SK-N-SH treated with all-trans-retinoic acid at 6 μM for 48 hours (cell line): Measurements from ENCODE around the gene F2.

Source experiments
- ATAC-seq: fragments of 200-7000 bp; cut with Tn5 transposase; 3 replicates; pipeline ENCODE4 v1.9.1; 2020; ENCODE audit warnings: mild to moderate bottlenecking, moderate library complexity
- BACH2 ChIP-seq: fragments of 250-450 bp; sonication (Bioruptor Pico); IDR thresholded peaks from 2 replicates; pipeline ENCODE4 v1.9.0; 2021; ENCODE audit warnings: mild to moderate bottlenecking, borderline replicate concordance
- ESRRG ChIP-seq: fragments of 250-450 bp; sonication (Bioruptor Pico); IDR thresholded peaks from 2 replicates; pipeline ENCODE4 v1.6.1; 2021; ENCODE audit warnings: mild to moderate bottlenecking
- ISL1 ChIP-seq: fragments of 250-450 bp; sonication (Bioruptor Pico); IDR thresholded peaks from 2 replicates; pipeline ENCODE4 v2.1.2; 2022; ENCODE audit warnings: mild to moderate bottlenecking, moderate library complexity
- OSR1 ChIP-seq: fragments of 250-450 bp; sonication (Bioruptor Pico); IDR thresholded peaks from 2 replicates; pipeline ENCODE4 v1.8.0; 2022; ENCODE audit warnings: moderate library complexity, mild to moderate bottlenecking, inconsistent platforms
- SNAI2 ChIP-seq: fragments of 250-450 bp; sonication (Bioruptor Pico); IDR thresholded peaks from 2 replicates; pipeline ENCODE4 v1.5.0; 2020; ENCODE audit warnings: mild to moderate bottlenecking, moderate library complexity
- TOX ChIP-seq: fragments of 250-450 bp; sonication (Bioruptor Pico); IDR thresholded peaks from 2 replicates; pipeline ENCODE4 v1.8.0; 2021; ENCODE audit warnings: mild to moderate bottlenecking, moderate library complexity, borderline replicate concordance
- ZC3H10 ChIP-seq: fragments of 250-450 bp; sonication (Bioruptor Pico); IDR thresholded peaks from 2 replicates; pipeline ENCODE4 v1.5.1; 2021; ENCODE audit warnings: mild to moderate bottlenecking, moderate library complexity
- ZNF565 ChIP-seq: fragments of 450-650 bp; formaldehyde crosslinking; conservative IDR thresholded peaks from 2 replicates; pipeline ENCODE4 v1.5.0; 2020; ENCODE audit warnings: low read depth, mild to moderate bottlenecking, moderate library complexity
- TF ChIP-seq, protein P1 (sequence below): fragments of 250-450 bp; sonication (Bioruptor Pico); IDR thresholded peaks from 2 replicates; pipeline ENCODE4 v1.8.0; 2020; ENCODE audit warnings: mild to moderate bottlenecking, moderate library complexity, borderline replicate concordance
- TF ChIP-seq, protein P2 (sequence below): fragments of 250-450 bp; sonication (Bioruptor Pico); IDR thresholded peaks from 2 replicates; pipeline ENCODE4 v1.5.0; 2020; ENCODE audit warnings: mild to moderate bottlenecking, moderate library complexity
- TF ChIP-seq, protein P3 (sequence below): fragments of 250-450 bp; sonication (Bioruptor Pico); IDR thresholded peaks from 2 replicates; pipeline ENCODE4 v1.5.1; 2020; ENCODE audit warnings: low read depth, mild to moderate bottlenecking, moderate library complexity
- TF ChIP-seq, protein P4 (sequence below): fragments of 250-450 bp; sonication (Bioruptor Pico); IDR thresholded peaks from 2 replicates; pipeline ENCODE4 v1.8.0; 2021; ENCODE audit warnings: low read depth, mild to moderate bottlenecking, moderate library complexity, borderline replicate concordance
- TF ChIP-seq, protein P5 (sequence below): fragments of 250-450 bp; sonication (Bioruptor Pico); IDR thresholded peaks from 2 replicates; pipeline ENCODE4 v1.5.1; 2021; ENCODE audit warnings: mild to moderate bottlenecking, moderate library complexity

Gene F2

DNA sequence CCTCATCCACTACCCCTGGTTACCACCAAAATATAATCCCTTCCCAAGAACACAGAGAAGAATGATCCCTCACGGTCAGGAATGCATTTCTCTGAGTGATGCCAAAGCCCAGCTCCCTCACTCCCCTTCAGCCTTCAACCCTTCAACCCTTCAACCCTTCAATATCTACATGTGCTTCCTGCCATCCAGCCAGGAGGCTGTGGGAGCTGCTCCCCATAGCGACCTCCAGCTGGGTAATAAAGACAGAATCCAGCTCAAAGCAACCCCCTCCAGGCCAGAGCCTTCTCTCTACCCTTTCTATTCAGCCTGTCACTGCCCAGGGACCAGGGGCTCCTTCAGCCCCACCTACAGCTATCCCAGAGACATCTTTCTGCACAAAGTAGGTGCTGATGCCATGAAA is 21.3 kb upstream of the F2 start:
- TF ChIP-seq, protein P1, sequence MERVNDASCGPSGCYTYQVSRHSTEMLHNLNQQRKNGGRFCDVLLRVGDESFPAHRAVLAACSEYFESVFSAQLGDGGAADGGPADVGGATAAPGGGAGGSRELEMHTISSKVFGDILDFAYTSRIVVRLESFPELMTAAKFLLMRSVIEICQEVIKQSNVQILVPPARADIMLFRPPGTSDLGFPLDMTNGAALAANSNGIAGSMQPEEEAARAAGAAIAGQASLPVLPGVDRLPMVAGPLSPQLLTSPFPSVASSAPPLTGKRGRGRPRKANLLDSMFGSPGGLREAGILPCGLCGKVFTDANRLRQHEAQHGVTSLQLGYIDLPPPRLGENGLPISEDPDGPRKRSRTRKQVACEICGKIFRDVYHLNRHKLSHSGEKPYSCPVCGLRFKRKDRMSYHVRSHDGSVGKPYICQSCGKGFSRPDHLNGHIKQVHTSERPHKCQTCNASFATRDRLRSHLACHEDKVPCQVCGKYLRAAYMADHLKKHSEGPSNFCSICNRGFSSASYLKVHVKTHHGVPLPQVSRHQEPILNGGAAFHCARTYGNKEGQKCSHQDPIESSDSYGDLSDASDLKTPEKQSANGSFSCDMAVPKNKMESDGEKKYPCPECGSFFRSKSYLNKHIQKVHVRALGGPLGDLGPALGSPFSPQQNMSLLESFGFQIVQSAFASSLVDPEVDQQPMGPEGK (CRISPR knock-in tag), result no peak
- TF ChIP-seq TOX (no peak), ZC3H10 (CRISPR knock-in tag) (no peak), SNAI2 (no peak), OSR1 (no peak), BACH2 (CRISPR knock-in tag) (no peak), ZNF565 (CRISPR knock-in tag) (no peak)
- TF ChIP-seq, protein P2, sequence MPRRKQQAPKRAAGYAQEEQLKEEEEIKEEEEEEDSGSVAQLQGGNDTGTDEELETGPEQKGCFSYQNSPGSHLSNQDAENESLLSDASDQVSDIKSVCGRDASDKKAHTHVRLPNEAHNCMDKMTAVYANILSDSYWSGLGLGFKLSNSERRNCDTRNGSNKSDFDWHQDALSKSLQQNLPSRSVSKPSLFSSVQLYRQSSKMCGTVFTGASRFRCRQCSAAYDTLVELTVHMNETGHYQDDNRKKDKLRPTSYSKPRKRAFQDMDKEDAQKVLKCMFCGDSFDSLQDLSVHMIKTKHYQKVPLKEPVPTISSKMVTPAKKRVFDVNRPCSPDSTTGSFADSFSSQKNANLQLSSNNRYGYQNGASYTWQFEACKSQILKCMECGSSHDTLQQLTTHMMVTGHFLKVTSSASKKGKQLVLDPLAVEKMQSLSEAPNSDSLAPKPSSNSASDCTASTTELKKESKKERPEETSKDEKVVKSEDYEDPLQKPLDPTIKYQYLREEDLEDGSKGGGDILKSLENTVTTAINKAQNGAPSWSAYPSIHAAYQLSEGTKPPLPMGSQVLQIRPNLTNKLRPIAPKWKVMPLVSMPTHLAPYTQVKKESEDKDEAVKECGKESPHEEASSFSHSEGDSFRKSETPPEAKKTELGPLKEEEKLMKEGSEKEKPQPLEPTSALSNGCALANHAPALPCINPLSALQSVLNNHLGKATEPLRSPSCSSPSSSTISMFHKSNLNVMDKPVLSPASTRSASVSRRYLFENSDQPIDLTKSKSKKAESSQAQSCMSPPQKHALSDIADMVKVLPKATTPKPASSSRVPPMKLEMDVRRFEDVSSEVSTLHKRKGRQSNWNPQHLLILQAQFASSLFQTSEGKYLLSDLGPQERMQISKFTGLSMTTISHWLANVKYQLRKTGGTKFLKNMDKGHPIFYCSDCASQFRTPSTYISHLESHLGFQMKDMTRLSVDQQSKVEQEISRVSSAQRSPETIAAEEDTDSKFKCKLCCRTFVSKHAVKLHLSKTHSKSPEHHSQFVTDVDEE, result no peak
- TF ChIP-seq, protein P3, sequence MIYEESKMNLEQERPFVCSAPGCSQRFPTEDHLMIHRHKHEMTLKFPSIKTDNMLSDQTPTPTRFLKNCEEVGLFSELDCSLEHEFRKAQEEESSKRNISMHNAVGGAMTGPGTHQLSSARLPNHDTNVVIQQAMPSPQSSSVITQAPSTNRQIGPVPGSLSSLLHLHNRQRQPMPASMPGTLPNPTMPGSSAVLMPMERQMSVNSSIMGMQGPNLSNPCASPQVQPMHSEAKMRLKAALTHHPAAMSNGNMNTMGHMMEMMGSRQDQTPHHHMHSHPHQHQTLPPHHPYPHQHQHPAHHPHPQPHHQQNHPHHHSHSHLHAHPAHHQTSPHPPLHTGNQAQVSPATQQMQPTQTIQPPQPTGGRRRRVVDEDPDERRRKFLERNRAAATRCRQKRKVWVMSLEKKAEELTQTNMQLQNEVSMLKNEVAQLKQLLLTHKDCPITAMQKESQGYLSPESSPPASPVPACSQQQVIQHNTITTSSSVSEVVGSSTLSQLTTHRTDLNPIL (CRISPR knock-in tag), result no peak
- no peak for ATAC-seq

DNA sequence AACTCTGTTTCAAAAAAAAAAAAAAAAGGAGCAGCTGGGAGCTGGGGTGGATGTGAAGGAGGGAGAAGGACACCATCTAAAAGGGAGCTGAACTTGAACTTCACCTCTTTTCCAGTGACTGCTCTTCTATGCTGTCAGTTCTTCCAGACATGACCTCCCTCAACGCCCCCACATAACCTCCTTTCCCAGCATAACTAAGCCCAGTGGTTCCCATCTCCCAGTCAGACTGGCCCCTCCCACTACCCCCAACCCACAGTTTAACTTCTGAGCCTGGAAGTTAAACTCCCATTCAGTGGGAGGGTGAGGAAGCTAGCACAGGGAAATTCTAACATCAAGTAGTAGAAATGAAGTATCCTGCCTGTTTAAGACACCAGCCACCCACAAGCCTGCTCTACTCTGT is 20.4 kb upstream of the F2 start:
- no peak for ATAC-seq
- no peak for TF ChIP-seq ZNF565 (CRISPR knock-in tag)

DNA sequence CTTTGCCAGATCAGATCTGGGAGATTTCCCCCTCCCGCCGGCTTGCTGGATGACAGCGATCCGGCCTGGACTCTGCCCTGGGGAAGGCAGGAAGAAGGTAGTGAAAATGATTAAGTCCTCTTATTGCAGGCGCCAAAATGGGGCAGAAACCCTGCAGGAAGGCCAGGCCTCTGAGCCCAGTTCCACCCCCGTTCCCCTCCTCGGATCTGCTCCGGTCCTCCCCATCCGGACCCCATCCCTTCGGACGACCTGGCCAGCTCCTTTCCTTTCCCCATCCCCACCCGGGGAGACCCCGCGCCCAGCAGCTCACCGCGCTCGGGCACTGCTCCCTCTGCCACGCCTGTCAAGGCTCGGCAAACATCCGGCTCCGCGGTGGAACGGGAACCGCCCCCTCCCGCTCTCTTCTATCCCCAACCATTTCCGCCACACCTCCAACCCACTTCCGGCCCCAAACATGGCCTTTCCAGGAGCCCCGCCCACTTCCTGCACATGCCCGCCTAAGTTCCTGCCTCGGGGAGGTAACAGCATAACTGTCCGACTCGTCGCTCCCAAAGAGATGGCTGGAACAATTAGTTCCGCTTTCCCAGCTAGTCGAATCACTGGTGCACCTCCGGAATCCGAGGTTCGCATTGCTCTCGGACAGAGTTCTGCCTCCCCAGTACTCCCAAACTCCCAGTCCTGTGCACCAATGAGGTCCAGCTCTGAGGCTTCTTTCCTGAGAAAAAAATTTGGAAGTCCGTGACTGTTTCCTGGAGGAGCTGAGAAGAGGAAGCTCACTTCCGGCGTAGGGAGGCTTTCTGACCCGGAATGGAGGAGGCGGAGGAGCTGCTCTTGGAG is 18.6 kb upstream of the F2 start, which contains the start of the genes ARHGAP1 and ZNF408:
Gene ARHGAP1 (minus strand): TSS at position 379 of the 837 bp plus-strand sequence. CDS start 4,512 bp downstream, outside the sequence.
Gene ZNF408 (plus strand): TSS at position 791 of the 837 bp plus-strand sequence. CDS start 17 bp downstream, at position 808.
- peak; percentile 92 for ATAC-seq
- TF ChIP-seq, protein P4, sequence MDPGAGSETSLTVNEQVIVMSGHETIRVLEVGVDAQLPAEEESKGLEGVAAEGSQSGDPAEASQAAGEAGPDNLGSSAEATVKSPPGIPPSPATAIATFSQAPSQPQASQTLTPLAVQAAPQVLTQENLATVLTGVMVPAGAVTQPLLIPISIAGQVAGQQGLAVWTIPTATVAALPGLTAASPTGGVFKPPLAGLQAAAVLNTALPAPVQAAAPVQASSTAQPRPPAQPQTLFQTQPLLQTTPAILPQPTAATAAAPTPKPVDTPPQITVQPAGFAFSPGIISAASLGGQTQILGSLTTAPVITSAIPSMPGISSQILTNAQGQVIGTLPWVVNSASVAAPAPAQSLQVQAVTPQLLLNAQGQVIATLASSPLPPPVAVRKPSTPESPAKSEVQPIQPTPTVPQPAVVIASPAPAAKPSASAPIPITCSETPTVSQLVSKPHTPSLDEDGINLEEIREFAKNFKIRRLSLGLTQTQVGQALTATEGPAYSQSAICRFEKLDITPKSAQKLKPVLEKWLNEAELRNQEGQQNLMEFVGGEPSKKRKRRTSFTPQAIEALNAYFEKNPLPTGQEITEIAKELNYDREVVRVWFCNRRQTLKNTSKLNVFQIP (CRISPR knock-in tag), result peak; percentile 86; the same call in 1 of the 2 replicates
- TF ChIP-seq ESRRG, result no peak
- TF ChIP-seq SNAI2, result no peak
- no peak for TF ChIP-seq ISL1 (CRISPR knock-in tag)
- no peak for TF ChIP-seq OSR1
- TF ChIP-seq, protein P5, sequence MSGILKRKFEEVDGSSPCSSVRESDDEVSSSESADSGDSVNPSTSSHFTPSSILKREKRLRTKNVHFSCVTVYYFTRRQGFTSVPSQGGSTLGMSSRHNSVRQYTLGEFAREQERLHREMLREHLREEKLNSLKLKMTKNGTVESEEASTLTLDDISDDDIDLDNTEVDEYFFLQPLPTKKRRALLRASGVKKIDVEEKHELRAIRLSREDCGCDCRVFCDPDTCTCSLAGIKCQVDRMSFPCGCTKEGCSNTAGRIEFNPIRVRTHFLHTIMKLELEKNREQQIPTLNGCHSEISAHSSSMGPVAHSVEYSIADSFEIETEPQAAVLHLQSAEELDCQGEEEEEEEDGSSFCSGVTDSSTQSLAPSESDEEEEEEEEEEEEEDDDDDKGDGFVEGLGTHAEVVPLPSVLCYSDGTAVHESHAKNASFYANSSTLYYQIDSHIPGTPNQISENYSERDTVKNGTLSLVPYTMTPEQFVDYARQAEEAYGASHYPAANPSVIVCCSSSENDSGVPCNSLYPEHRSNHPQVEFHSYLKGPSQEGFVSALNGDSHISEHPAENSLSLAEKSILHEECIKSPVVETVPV (CRISPR knock-in tag), result no peak
- TF ChIP-seq, all 23 proteins: peak for 1

DNA sequence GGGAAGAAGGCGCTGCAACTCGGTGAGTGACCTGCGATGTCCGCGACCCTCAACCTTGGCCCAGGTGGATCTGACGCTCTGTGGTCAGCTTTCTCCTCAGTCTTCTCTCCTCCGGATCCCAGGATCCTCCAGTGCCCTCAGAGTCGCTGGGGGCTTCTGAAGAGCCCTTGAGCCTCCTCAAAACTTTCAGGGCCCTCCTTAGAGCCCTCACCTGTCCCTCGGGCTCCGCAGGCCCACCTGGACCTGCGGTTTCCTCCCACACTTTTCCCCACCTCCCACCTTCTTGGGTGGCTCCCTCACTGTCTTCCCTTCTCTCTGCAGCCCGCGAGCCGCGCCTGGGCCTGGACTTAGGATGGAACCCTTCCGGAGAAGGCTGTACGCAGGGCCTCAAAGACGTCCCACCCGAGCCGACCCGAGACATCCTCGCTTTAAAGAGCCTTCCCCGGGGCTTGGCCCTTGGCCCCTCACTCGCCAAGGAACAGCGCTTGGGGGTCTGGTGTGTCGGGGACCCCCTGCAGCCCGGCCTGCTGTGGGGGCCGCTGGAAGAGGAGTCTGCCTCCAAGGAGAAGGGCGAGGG is 17.8 kb upstream of the F2 start:
- TF ChIP-seq, protein P4 (CRISPR knock-in tag), result no peak
- no peak for TF ChIP-seq ISL1 (CRISPR knock-in tag)
- ATAC-seq, result peak; percentile 9
